Panc1 (cell line): ENCODE results near the gene TLE3. TPM values are rescaled to one million over a fixed set of nuclear protein-coding genes. Genes with fewer than 3 reads are reported as not detected.

Experiments
- ATAC-seq: fragments of 200-7000 bp; cut with Tn5 transposase; 2 replicates; pipeline ENCODE4 v1.9.1; 2020; ENCODE audit warnings: mild to moderate bottlenecking, moderate library complexity
- BruUV-seq: library from RNA; stranded (reverse); fragments of 400-500 nt; replicated peaks from 2 replicates; lab custom pipeline; 2021; lab: Mats Ljungman, UMichigan
- CTCF ChIA-PET: fragments of 300-600 bp; sonication (Branson Sonifier 250); formaldehyde crosslinking; loops from one replicate; lab custom pipeline; 2022; ENCODE audit warnings: antibody characterized with exemption; lab: Charles Lee
- POLR2A ChIA-PET: fragments of 300-600 bp; sonication (Branson Sonifier 250); formaldehyde crosslinking; loops from one replicate; lab custom pipeline; 2022; ENCODE audit warnings: antibody characterized with exemption; lab: Charles Lee
- DNase-seq: peaks from one replicate; pipeline ENCODE4 v3.0.0-alpha.2; 2010; ENCODE audit warnings: low read depth, low spot score
- H3K27ac ChIP-seq: 2 replicates; pipeline ENCODE4 v1.5.1; 2011; ENCODE audit warnings: mild to moderate bottlenecking, low read length, inconsistent platforms
- H3K27me3 ChIP-seq: fragments of 200-500 bp; sonication (Bioruptor generic); 2 replicates; pipeline ENCODE4 v1.6.0; 2014; ENCODE audit warnings: low read length, inconsistent platforms; ENCODE audit not compliant: control insufficient read depth, insufficient read depth
- H3K36me3 ChIP-seq: fragments of 200-500 bp; sonication (Bioruptor generic); 2 replicates; pipeline ENCODE4 v1.5.1; 2014; ENCODE audit warnings: inconsistent platforms, mild to moderate bottlenecking, low read length, moderate library complexity; ENCODE audit not compliant: control insufficient read depth, insufficient read depth
- H3K4me1 ChIP-seq: 2 replicates; pipeline ENCODE4 v1.5.1; 2011; ENCODE audit warnings: inconsistent platforms, mild to moderate bottlenecking, low read length, moderate library complexity; ENCODE audit not compliant: control insufficient read depth, insufficient read depth
- H3K4me3 ChIP-seq, 2 experiments: 2 replicates each; pipeline ENCODE4 v1.5.1; 2011 to 2012; ENCODE audit warnings: low read depth in 2 of 2, low read length in 2 of 2, mild to moderate bottlenecking in 2 of 2, inconsistent platforms in 1 of 2, moderate library complexity in 1 of 2
- H3K9me3 ChIP-seq: fragments of 200-500 bp; sonication (Bioruptor generic); 2 replicates; pipeline ENCODE4 v1.5.1; 2014; ENCODE audit warnings: low read depth, mild to moderate bottlenecking, inconsistent platforms, low read length, moderate library complexity; ENCODE audit not compliant: control insufficient read depth, insufficient read depth
- CTCF ChIP-seq: fragments of 450-650 bp; IDR thresholded peaks from 2 replicates; pipeline ENCODE4 v1.5.1; 2017; ENCODE audit warnings: mild to moderate bottlenecking
- POLR2AphosphoS5 ChIP-seq: IDR thresholded peaks from 2 replicates; pipeline ENCODE4 v1.6.1; 2012; ENCODE audit warnings: mild to moderate bottlenecking, low read depth, low read length, moderate library complexity
- SIN3A ChIP-seq: IDR thresholded peaks from 2 replicates; pipeline ENCODE4 v1.6.1; 2012; ENCODE audit warnings: low read depth, mild to moderate bottlenecking, low read length, moderate library complexity, borderline replicate concordance; ENCODE audit not compliant: insufficient read depth
- TCF7L2 ChIP-seq: IDR thresholded peaks from 2 replicates; pipeline ENCODE4 v1.6.1; 2011; ENCODE audit warnings: mild to moderate bottlenecking, low read depth, low read length, inconsistent platforms
- in situ Hi-C: cut with HindIII; loops from 2 replicates; pipeline ENCODE4 v1.10.0; 2016; ENCODE audit warnings: low sequenced_read_pairs, low pct_unique_long_range_greater_than_20kb
- intact Hi-C: fragments of 100-400 bp; cut with micrococcal nuclease; formaldehyde crosslinking; loops from one replicate; pipeline ENCODE4 v1.10.0; 2022; ENCODE audit not compliant: unreplicated experiment
- total RNA-seq: library from RNA; stranded (reverse); gene quantifications from one replicate; pipeline ENCODE4 v1.2.1, GENCODE V29; 2021; ENCODE audit not compliant: unreplicated experiment
- TF ChIP-seq, protein P1 (sequence below), 2 experiments: IDR thresholded peaks; 2 replicates each; pipeline ENCODE4 v1.6.1; 2011 to 2012; ENCODE audit warnings: low read depth in 2 of 2, control low read depth in 1 of 2, low read length in 1 of 2, mild to moderate bottlenecking in 1 of 2, moderate library complexity in 1 of 2; ENCODE audit not compliant: insufficient read depth in 1 of 2

TLE3 gene
- total RNA-seq, 1 experiment from 2014 or later: 132 TPM

- Histone ChIP-seq H3K27me3 (peaks cover 3% of the 10 kb centered on the region; the same call in 1 of the 2 replicates), H3K9me3 (no peaks in the 10 kb centered on the region), H3K27ac (no peak overlapping the region), H3K36me3 (no peaks in the 10 kb centered on the region), H3K4me3 (no peak overlapping the region), H3K4me1 (no peaks in the 10 kb centered on the region)
- BruUV-seq: no TSS peak
- DNase-seq: no peak
- intact Hi-C loops: no loop called here
- POLR2A ChIA-PET: interaction anchor here (0.9 kb wide), 1 partner anchor 11 kb away, joined by 3 read pairs; no protein-coding TSS in a partner anchor
- TF ChIP-seq SIN3A: no peak
- TF ChIP-seq TCF7L2: no peak
- TF ChIP-seq POLR2AphosphoS5: no peak
- TF ChIP-seq, protein P1, sequence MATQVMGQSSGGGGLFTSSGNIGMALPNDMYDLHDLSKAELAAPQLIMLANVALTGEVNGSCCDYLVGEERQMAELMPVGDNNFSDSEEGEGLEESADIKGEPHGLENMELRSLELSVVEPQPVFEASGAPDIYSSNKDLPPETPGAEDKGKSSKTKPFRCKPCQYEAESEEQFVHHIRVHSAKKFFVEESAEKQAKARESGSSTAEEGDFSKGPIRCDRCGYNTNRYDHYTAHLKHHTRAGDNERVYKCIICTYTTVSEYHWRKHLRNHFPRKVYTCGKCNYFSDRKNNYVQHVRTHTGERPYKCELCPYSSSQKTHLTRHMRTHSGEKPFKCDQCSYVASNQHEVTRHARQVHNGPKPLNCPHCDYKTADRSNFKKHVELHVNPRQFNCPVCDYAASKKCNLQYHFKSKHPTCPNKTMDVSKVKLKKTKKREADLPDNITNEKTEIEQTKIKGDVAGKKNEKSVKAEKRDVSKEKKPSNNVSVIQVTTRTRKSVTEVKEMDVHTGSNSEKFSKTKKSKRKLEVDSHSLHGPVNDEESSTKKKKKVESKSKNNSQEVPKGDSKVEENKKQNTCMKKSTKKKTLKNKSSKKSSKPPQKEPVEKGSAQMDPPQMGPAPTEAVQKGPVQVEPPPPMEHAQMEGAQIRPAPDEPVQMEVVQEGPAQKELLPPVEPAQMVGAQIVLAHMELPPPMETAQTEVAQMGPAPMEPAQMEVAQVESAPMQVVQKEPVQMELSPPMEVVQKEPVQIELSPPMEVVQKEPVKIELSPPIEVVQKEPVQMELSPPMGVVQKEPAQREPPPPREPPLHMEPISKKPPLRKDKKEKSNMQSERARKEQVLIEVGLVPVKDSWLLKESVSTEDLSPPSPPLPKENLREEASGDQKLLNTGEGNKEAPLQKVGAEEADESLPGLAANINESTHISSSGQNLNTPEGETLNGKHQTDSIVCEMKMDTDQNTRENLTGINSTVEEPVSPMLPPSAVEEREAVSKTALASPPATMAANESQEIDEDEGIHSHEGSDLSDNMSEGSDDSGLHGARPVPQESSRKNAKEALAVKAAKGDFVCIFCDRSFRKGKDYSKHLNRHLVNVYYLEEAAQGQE (IDR thresholded peaks at IDR 0.05; ENCODE audit: insufficient read depth in 1 of 2, low read depth in 2 of 2, low read length in 1 of 2): no peak
- TF ChIP-seq CTCF: no peak
- in situ Hi-C loops: no loop called here
- CTCF ChIA-PET: no interaction called here
- no peak for ATAC-seq
Measured at GRCh38 chr15:70018646-70019600, 78.8 kb downstream of the TLE3 start.

DNA sequence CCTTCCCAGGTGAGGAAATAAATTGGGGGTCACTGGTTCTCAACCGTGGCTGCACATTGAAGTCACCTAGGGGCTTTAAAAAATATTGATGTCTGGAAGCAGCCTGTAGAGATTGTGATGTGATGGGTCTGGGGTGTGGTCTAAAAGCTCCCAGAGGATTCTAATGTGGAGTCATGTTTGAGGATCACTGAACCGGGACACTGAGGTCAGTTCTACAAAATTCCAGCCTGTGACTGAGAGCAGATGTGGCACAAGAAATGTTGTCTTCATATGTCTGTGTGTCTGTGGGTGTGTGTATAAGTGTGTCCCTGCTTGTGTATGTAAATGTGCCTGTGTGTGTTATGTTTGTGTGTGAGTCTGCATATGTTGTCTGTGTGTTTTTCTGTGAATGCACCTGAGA is 79.9 kb downstream of the TLE3 start:
- intact Hi-C loops (no loop called here), in situ Hi-C loops (no loop called here)
- CTCF ChIA-PET: no interaction called here
- POLR2A ChIA-PET: interaction anchor here (0.9 kb wide), 1 partner anchor 12 kb away, joined by 3 read pairs; no protein-coding TSS in a partner anchor
- Histone ChIP-seq H3K4me1 (no peaks in the 10 kb centered on the region), H3K4me3 (no peak overlapping the region), H3K36me3 (no peaks in the 10 kb centered on the region), H3K27me3 (peaks cover 3% of the 10 kb centered on the region; the same call in 1 of the 2 replicates), H3K27ac (no peak overlapping the region), H3K9me3 (no peaks in the 10 kb centered on the region)
- DNase-seq (no peak), ATAC-seq (no peak)
- TF ChIP-seq TCF7L2: no peak
- TF ChIP-seq SIN3A: no peak
- no peak for TF ChIP-seq POLR2AphosphoS5
- TF ChIP-seq, protein P1 (IDR thresholded peaks at IDR 0.05; ENCODE audit: insufficient read depth in 1 of 2, low read depth in 2 of 2, low read length in 1 of 2): no peak
- no peak for TF ChIP-seq CTCF
- BruUV-seq: no TSS peak
